Measurements from ENCODE around the gene HS3ST3B1.

Gene HS3ST3B1

GRCh38 chr17:14303343-14304221, 2.7 kb downstream of the HS3ST3B1 start:
- DNase-seq: no peak

- no peak for DNase-seq
Measured at GRCh38 chr17:14304222-14304772, 3.4 kb downstream of the HS3ST3B1 start.

GRCh38 chr17:14304773-14305517, 4.1 kb downstream of the HS3ST3B1 start:
- DNase-seq: no peak

GRCh38 chr17:14305785-14306496, 5.1 kb downstream of the HS3ST3B1 start:
- no peak for DNase-seq

- DNase-seq: no peak
Measured at GRCh38 chr17:14306596-14306995, 5.7 kb downstream of the HS3ST3B1 start.

- DNase-seq: no peak
Measured at GRCh38 chr17:14307560-14308024, 6.7 kb downstream of the HS3ST3B1 start.

- DNase-seq: no peak
Measured at GRCh38 chr17:14308636-14308964, 7.7 kb downstream of the HS3ST3B1 start.

GRCh38 chr17:14308965-14309879, 8.3 kb downstream of the HS3ST3B1 start:
- DNase-seq: no peak

- no peak for DNase-seq
Measured at GRCh38 chr17:14310101-14310500, 9.2 kb downstream of the HS3ST3B1 start.

GRCh38 chr17:14310605-14311004, 9.7 kb downstream of the HS3ST3B1 start:
- DNase-seq: no peak

GRCh38 chr17:14311186-14311705, 10.4 kb downstream of the HS3ST3B1 start:
- no peak for DNase-seq

- no peak for DNase-seq
Measured at GRCh38 chr17:14311981-14312380, 11.1 kb downstream of the HS3ST3B1 start.

- no peak for DNase-seq
Measured at GRCh38 chr17:14312522-14312921, 11.6 kb downstream of the HS3ST3B1 start.

- DNase-seq: no peak
Measured at GRCh38 chr17:14316126-14316832, 15.4 kb downstream of the HS3ST3B1 start.

- no peak for DNase-seq
Measured at GRCh38 chr17:14317383-14317782, 16.5 kb downstream of the HS3ST3B1 start.

- DNase-seq: no peak
Measured at GRCh38 chr17:14318109-14318917, 17.4 kb downstream of the HS3ST3B1 start.

- DNase-seq: no peak
Measured at GRCh38 chr17:14318918-14319205, 18.0 kb downstream of the HS3ST3B1 start.

GRCh38 chr17:14320098-14320497, 19.2 kb downstream of the HS3ST3B1 start:
- no peak for DNase-seq

GRCh38 chr17:14320734-14321475, 20.0 kb downstream of the HS3ST3B1 start:
- DNase-seq: no peak

- no peak for DNase-seq
Measured at GRCh38 chr17:14321476-14321949, 20.6 kb downstream of the HS3ST3B1 start.

Measured in NCI-H510A (cell line).